Measurements from ENCODE around the gene SH3YL1.

DNA sequence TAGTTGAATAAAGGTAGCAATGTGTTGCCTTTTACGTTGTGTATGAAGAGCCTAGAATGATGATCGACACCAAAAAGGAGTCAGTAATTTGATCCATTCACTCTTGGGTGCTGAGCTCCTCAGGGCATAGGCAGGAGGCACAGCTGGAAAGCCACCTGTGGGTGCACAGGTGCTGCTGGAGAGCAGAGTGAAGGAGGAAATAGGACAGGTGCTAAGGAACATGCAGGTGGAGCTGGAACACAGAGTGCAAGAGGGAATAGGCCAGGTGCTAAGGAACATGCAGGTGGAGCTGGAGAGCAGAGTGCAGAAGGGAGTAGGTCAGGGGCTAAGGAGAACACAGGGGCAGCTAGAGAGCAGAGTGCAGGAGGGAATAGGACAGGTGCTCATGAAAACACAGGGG, 86.1 kb downstream of the SH3YL1 start:
- TF ChIP-seq, protein P1, sequence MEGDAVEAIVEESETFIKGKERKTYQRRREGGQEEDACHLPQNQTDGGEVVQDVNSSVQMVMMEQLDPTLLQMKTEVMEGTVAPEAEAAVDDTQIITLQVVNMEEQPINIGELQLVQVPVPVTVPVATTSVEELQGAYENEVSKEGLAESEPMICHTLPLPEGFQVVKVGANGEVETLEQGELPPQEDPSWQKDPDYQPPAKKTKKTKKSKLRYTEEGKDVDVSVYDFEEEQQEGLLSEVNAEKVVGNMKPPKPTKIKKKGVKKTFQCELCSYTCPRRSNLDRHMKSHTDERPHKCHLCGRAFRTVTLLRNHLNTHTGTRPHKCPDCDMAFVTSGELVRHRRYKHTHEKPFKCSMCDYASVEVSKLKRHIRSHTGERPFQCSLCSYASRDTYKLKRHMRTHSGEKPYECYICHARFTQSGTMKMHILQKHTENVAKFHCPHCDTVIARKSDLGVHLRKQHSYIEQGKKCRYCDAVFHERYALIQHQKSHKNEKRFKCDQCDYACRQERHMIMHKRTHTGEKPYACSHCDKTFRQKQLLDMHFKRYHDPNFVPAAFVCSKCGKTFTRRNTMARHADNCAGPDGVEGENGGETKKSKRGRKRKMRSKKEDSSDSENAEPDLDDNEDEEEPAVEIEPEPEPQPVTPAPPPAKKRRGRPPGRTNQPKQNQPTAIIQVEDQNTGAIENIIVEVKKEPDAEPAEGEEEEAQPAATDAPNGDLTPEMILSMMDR (IDR thresholded peaks at IDR 0.05): no peak
- TF ChIP-seq POLR2AphosphoS5 (IDR thresholded peaks at IDR 0.05) (no peak), POLR2A (IDR thresholded peaks at IDR 0.05) (no peak)

Measured in prostate gland (tissue), 2 donors.